ENCODE measurements around the gene TSFM. TPM values are rescaled to one million over a fixed set of nuclear protein-coding genes. Genes with fewer than 3 reads are reported as not detected.

TSFM gene
- total RNA-seq, 1 donor from 2014 or later: 24.3 TPM

- TF ChIP-seq CTCF (IDR thresholded peaks at IDR 0.05): no peak
- Histone ChIP-seq H3K4me1 (peaks cover 37% of the 10 kb centered on the region), H3K27ac (no peak overlapping the region), H3K9me3 (no peaks in the 10 kb centered on the region), H3K4me3 (no peak overlapping the region), H3K36me3 (peaks cover 24% of the 10 kb centered on the region), H3K27me3 (peaks cover 39% of the 10 kb centered on the region)
- DNase-seq (no peak), ATAC-seq (no peak)
- intact Hi-C loops (cut with DNase I): no loop called here
These were observed 14.7 kb upstream of the TSFM start for GRCh38 chr12:57767876-57768275.

- no peak overlapping the region for H3K27ac ChIP-seq
- no peak for ATAC-seq
- no peaks in the 10 kb centered on the region for H3K9me3 ChIP-seq
- peaks cover 43% of the 10 kb centered on the region for H3K4me1 ChIP-seq
- no peak overlapping the region for H3K4me3 ChIP-seq
- no peak for DNase-seq
- intact Hi-C loops (cut with DNase I): no loop called here
- H3K36me3 ChIP-seq: peaks cover 24% of the 10 kb centered on the region
- no peak for TF ChIP-seq CTCF (IDR thresholded peaks at IDR 0.05)
- peaks cover 21% of the 10 kb centered on the region for H3K27me3 ChIP-seq
These were observed 13.0 kb upstream of the TSFM start for GRCh38 chr12:57769594-57769993.

- TF ChIP-seq CTCF (IDR thresholded peaks at IDR 0.05): no peak
- no peak for DNase-seq
- H3K27ac ChIP-seq: no peak overlapping the region
- no peak for ATAC-seq
- H3K27me3 ChIP-seq: peaks cover 10% of the 10 kb centered on the region
- intact Hi-C loops (cut with DNase I): no loop called here
- H3K4me3 ChIP-seq: no peak overlapping the region
- H3K9me3 ChIP-seq: no peaks in the 10 kb centered on the region
- H3K36me3 ChIP-seq: peaks cover 24% of the 10 kb centered on the region
- peaks cover 31% of the 10 kb centered on the region for H3K4me1 ChIP-seq
These were observed 11.9 kb upstream of the TSFM start for GRCh38 chr12:57770734-57771133.

- intact Hi-C loops (cut with DNase I): no loop called here
- Histone ChIP-seq H3K27ac (peak overlapping the region; percentile 92), H3K4me1 (peaks cover 25% of the 10 kb centered on the region), H3K27me3 (peaks cover 6% of the 10 kb centered on the region), H3K9me3 (no peaks in the 10 kb centered on the region), H3K4me3 (peak overlapping the region; percentile 78), H3K36me3 (peaks cover 24% of the 10 kb centered on the region)
- DNase-seq: peak; percentile 93
- ATAC-seq: peak; percentile 78
- no peak for TF ChIP-seq CTCF (IDR thresholded peaks at IDR 0.05)
These were observed 11.2 kb upstream of the TSFM start for GRCh38 chr12:57771236-57771872.

GRCh38 chr12:57771873-57772428 lies 10.6 kb upstream of the TSFM start, which contains the start of gene METTL1:
Gene METTL1 (minus strand): TSS chr12:57772105. CDS start chr12:57772083, 22 bp downstream.
- peak within 1 kb of the TSS; percentile 92 for H3K27ac ChIP-seq
- H3K4me1 ChIP-seq: peaks cover 19% of the 10 kb centered on the region
- peak within 1 kb of the TSS; percentile 78 for H3K4me3 ChIP-seq
- H3K9me3 ChIP-seq: no peaks in the 10 kb centered on the region
- peaks cover 24% of the 10 kb centered on the region for H3K36me3 ChIP-seq
- intact Hi-C loops (cut with DNase I): no loop called here
- peak; percentile 97 for DNase-seq
- ATAC-seq: peak; percentile 95
- no peak for TF ChIP-seq CTCF (IDR thresholded peaks at IDR 0.05)
- H3K27me3 ChIP-seq: peaks cover 2% of the 10 kb centered on the region
